GM19025 (cell line): ENCODE results near the gene CHRND.

ENCODE experiments used
- ATAC-seq: cut with Tn5 transposase; IDR thresholded peaks from one replicate; pipeline ENCODE4 v1.9.1; 2021; ENCODE audit warnings: mild to moderate bottlenecking, low read depth, moderate library complexity; ENCODE audit not compliant: unreplicated experiment

The CHRND gene

GRCh38 chr2:232487385-232488096 lies 38.4 kb upstream of the CHRND start, which contains the start of gene ECEL1:
TSS of gene ECEL1 (minus strand) at chr2:232487834. CDS start at chr2:232486653, 1,181 bp downstream.
- ATAC-seq = no peak

GRCh38 chr2:232488097-232488711 lies 37.8 kb upstream of the CHRND start:
- ATAC-seq = no peak

GRCh38 chr2:232488721-232489300 lies 37.1 kb upstream of the CHRND start:
- ATAC-seq = no peak

- ATAC-seq = no peak
Observed at GRCh38 chr2:232489516-232490220, 36.3 kb upstream of the CHRND start.

- no peak for ATAC-seq
Observed at GRCh38 chr2:232490221-232491138, 35.5 kb upstream of the CHRND start.

GRCh38 chr2:232491139-232491780 lies 34.7 kb upstream of the CHRND start:
- ATAC-seq = no peak

GRCh38 chr2:232492236-232492848 lies 33.6 kb upstream of the CHRND start:
- ATAC-seq = no peak

GRCh38 chr2:232492963-232493700 lies 32.8 kb upstream of the CHRND start:
- ATAC-seq = no peak

- ATAC-seq = no peak
Observed at GRCh38 chr2:232493701-232494474, 32.1 kb upstream of the CHRND start.

GRCh38 chr2:232494542-232494941 lies 31.4 kb upstream of the CHRND start:
- no peak for ATAC-seq

GRCh38 chr2:232495292-232495691 lies 30.7 kb upstream of the CHRND start:
- ATAC-seq = no peak

- ATAC-seq = no peak
Observed at GRCh38 chr2:232496501-232497270, 29.3 kb upstream of the CHRND start.

GRCh38 chr2:232497348-232497747 lies 28.6 kb upstream of the CHRND start:
- no peak for ATAC-seq

- no peak for ATAC-seq
Observed at GRCh38 chr2:232498452-232498851, 27.5 kb upstream of the CHRND start.

- no peak for ATAC-seq
Observed at GRCh38 chr2:232501331-232501771, 24.6 kb upstream of the CHRND start.

- no peak for ATAC-seq
Observed at GRCh38 chr2:232501794-232502390, 24.1 kb upstream of the CHRND start.

- no peak for ATAC-seq
Observed at GRCh38 chr2:232502511-232502910, 23.4 kb upstream of the CHRND start.
